GM21717 (cell line): ENCODE measurements around the gene FLNB.
"Not testable (repeated sequence)": the region's sequence is repeated elsewhere in the genome, so short reads cannot be mapped to it uniquely, and the experiment has no call there.

Experiments used
- ATAC-seq: cut with Tn5 transposase; IDR thresholded peaks from one replicate; pipeline ENCODE4 v1.9.1; 2021; ENCODE audit warnings: mild to moderate bottlenecking, moderate library complexity; ENCODE audit not compliant: unreplicated experiment

Gene FLNB

GRCh38 chr3:58198362-58198761, 190.1 kb downstream of the FLNB start:
- no peak for ATAC-seq

- ATAC-seq, result no peak
Observed at GRCh38 chr3:58198804-58199203, 190.6 kb downstream of the FLNB start.

GRCh38 chr3:58200121-58200709, 192.0 kb downstream of the FLNB start:
- no peak for ATAC-seq

- no peak for ATAC-seq
Observed at GRCh38 chr3:58200846-58201355, 192.7 kb downstream of the FLNB start.

- not testable (repeated sequence) for ATAC-seq
Observed at GRCh38 chr3:58201451-58201850, 193.2 kb downstream of the FLNB start.

GRCh38 chr3:58202917-58203360, 194.7 kb downstream of the FLNB start:
- peak; percentile 85 for ATAC-seq

GRCh38 chr3:58203541-58203940, 195.3 kb downstream of the FLNB start:
- no peak for ATAC-seq

GRCh38 chr3:58204720-58205119, 196.5 kb downstream of the FLNB start:
- no peak for ATAC-seq

- ATAC-seq, result no peak
Observed at GRCh38 chr3:58205981-58206380, 197.8 kb downstream of the FLNB start.

- ATAC-seq, result no peak
Observed at GRCh38 chr3:58206406-58207011, 198.3 kb downstream of the FLNB start.

GRCh38 chr3:58207954-58208353, 199.7 kb downstream of the FLNB start:
- ATAC-seq, result no peak

- no peak for ATAC-seq
Observed at GRCh38 chr3:58209933-58210332, 201.7 kb downstream of the FLNB start.

GRCh38 chr3:58210761-58211460, 202.7 kb downstream of the FLNB start, which contains the start of gene DNASE1L3:
TSS of gene DNASE1L3 (minus strand) at chr3:58210972. CDS start at chr3:58210906, 66 bp downstream.
- ATAC-seq, result no peak

GRCh38 chr3:58214484-58215316, 206.5 kb downstream of the FLNB start:
- ATAC-seq, result peak; percentile 86

GRCh38 chr3:58215317-58216025, 207.2 kb downstream of the FLNB start:
- no peak for ATAC-seq

GRCh38 chr3:58216496-58217195, 208.4 kb downstream of the FLNB start:
- ATAC-seq, result no peak

- no peak for ATAC-seq
Observed at GRCh38 chr3:58217209-58217811, 209.1 kb downstream of the FLNB start.

- no peak for ATAC-seq
Observed at GRCh38 chr3:58218904-58219303, 210.7 kb downstream of the FLNB start.
